ENCODE data around the gene MCFD2. TPM values are rescaled to one million over a fixed set of nuclear protein-coding genes. Genes with fewer than 3 reads are reported as not detected.

Gene MCFD2
- total RNA-seq, 1 donor from 2014 or later = 50.7 TPM

DNA sequence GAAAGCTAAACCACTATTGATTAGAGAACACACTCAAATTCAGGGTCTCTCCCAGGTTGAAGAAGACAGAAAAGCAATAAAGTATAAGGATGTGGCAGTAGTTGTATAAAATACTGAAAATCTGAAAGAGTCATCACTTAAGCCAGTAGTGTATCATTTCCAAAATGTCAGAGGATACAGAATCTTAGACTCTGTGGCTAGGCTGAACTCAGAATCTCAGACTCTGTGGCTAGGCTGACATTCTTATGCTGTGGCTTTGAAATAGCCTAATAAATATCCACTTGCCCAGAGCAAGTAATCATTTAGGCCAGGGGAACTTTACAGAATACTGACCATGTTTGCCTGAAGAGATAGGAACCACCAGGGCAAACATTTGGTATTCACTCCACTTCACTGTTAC is 13.1 kb downstream of the MCFD2 start:
- peaks cover 19% of the 10 kb centered on the region for H3K4me1 Mint-ChIP-seq
- CTCF ChIA-PET = interaction anchor here (1.0 kb wide), 1 partner anchor 14 kb away, joined by 3 read pairs; no protein-coding TSS in a partner anchor

DNA sequence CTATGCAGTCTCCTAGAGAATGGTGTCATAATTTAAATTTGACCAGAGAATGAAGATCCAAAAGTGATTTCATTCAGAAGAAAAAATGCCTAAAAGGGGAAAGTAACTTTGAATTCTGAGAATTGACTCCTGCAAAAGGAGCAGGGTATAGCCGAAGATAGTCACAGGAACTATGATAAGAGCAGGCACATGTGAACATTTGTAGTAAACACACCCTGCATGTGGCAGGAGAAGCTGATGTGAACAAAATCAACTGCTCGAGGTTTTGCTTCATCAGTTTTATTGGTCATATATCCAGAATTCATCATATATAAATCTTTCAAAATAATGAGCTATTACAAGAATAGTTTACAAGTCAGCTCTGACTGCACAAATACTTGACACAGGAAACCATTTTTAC is 14.0 kb downstream of the MCFD2 start:
- Mint-ChIP-seq H3K9me3 (no peaks in the 10 kb centered on the region), H3K4me1 (peaks cover 19% of the 10 kb centered on the region), H3K36me3 (ENCODE audit: low read depth) (peaks cover 41% of the 10 kb centered on the region), H3K27ac (no peak overlapping the region), H3K27me3 (no peaks in the 10 kb centered on the region), H3K4me3 (no peak overlapping the region)
- intact Hi-C loops (cut with micrococcal nuclease) = no loop called here
- ATAC-seq (ENCODE audit: low read depth) = no peak
- ChIA-PET CTCF (interaction anchor here (1.0 kb wide), 1 partner anchor 13 kb away, joined by 3 read pairs; no protein-coding TSS in a partner anchor), POLR2A (no interaction called here)
- DNase-seq = no peak
- TF ChIP-seq, protein P1, sequence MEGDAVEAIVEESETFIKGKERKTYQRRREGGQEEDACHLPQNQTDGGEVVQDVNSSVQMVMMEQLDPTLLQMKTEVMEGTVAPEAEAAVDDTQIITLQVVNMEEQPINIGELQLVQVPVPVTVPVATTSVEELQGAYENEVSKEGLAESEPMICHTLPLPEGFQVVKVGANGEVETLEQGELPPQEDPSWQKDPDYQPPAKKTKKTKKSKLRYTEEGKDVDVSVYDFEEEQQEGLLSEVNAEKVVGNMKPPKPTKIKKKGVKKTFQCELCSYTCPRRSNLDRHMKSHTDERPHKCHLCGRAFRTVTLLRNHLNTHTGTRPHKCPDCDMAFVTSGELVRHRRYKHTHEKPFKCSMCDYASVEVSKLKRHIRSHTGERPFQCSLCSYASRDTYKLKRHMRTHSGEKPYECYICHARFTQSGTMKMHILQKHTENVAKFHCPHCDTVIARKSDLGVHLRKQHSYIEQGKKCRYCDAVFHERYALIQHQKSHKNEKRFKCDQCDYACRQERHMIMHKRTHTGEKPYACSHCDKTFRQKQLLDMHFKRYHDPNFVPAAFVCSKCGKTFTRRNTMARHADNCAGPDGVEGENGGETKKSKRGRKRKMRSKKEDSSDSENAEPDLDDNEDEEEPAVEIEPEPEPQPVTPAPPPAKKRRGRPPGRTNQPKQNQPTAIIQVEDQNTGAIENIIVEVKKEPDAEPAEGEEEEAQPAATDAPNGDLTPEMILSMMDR (IDR thresholded peaks at IDR 0.05) = no peak

More for the DNA sequence above, 13.1 kb downstream of the MCFD2 start:
- intact Hi-C loops (cut with micrococcal nuclease) = no loop called here
- Mint-ChIP-seq H3K4me3 (no peak overlapping the region), H3K36me3 (ENCODE audit: low read depth) (peaks cover 49% of the 10 kb centered on the region), H3K27me3 (no peaks in the 10 kb centered on the region), H3K27ac (peak overlapping the region; percentile 59), H3K9me3 (no peaks in the 10 kb centered on the region)
- POLR2A ChIA-PET = no interaction called here
- DNase-seq (no peak), ATAC-seq (ENCODE audit: low read depth) (no peak)
- TF ChIP-seq, protein P1 (IDR thresholded peaks at IDR 0.05) = no peak

DNA sequence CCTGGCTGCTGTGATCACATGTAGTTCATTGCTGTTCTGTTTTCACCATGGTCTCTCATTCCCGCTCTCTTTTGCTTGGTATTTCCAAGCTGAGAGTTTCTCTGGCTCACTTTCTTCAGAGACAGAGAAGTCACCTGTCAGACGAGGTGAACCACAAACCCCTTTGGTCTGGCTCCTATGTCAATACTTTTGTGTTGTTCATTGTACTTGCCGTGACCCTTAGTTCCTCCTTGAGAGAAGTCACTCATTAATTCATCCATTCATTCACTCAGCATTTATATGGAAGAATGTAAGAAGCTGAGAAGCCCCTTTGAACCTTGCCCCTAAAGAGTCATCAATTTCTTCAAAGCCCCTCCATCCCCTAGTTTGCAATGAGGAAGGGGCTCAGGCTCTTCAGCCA is 15.2 kb downstream of the MCFD2 start:
- ChIA-PET CTCF (no interaction called here), POLR2A (no interaction called here)
- DNase-seq = no peak
- intact Hi-C loops (cut with micrococcal nuclease) = no loop called here
- H3K4me1 Mint-ChIP-seq = peaks cover 19% of the 10 kb centered on the region
- no peak overlapping the region for H3K27ac Mint-ChIP-seq
- no peaks in the 10 kb centered on the region for H3K9me3 Mint-ChIP-seq
- TF ChIP-seq, protein P1 (IDR thresholded peaks at IDR 0.05) = no peak
- no peak for ATAC-seq (ENCODE audit: low read depth)
- H3K27me3 Mint-ChIP-seq = no peaks in the 10 kb centered on the region
- H3K4me3 Mint-ChIP-seq = no peak overlapping the region
- H3K36me3 Mint-ChIP-seq (ENCODE audit: low read depth) = peaks cover 31% of the 10 kb centered on the region

DNA sequence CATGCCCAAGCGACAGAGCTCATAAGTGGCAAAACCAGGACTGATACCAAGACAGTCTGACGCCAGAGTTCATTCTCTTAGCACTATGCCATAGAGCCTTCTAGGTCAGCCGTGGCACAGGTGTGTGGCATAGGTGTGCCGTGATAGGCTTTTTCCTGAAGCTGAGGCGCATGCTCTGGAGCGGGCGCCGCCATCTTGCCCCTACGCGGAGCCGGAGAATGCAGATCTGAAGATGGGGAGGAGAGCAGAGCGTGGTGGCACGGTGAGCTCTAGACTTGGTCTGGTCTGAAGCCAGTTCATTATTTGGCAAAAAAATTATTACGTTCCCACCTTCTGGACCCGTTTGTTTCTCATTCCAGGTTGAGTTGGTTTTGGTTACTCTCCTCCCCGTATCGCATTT is 16.6 kb downstream of the MCFD2 start:
- DNase-seq (no peak), ATAC-seq (ENCODE audit: low read depth) (no peak)
- Mint-ChIP-seq H3K36me3 (ENCODE audit: low read depth) (peaks cover 18% of the 10 kb centered on the region), H3K27ac (no peak overlapping the region), H3K4me1 (peaks cover 19% of the 10 kb centered on the region), H3K9me3 (no peaks in the 10 kb centered on the region), H3K27me3 (no peaks in the 10 kb centered on the region), H3K4me3 (no peak overlapping the region)
- CTCF ChIA-PET = no interaction called here
- TF ChIP-seq, protein P1 (IDR thresholded peaks at IDR 0.05) = no peak
- POLR2A ChIA-PET = interaction anchor here (0.6 kb wide), 1 partner anchor 155 kb away, joined by 6 read pairs; no protein-coding TSS in a partner anchor
- intact Hi-C loops (cut with micrococcal nuclease) = no loop called here

DNA sequence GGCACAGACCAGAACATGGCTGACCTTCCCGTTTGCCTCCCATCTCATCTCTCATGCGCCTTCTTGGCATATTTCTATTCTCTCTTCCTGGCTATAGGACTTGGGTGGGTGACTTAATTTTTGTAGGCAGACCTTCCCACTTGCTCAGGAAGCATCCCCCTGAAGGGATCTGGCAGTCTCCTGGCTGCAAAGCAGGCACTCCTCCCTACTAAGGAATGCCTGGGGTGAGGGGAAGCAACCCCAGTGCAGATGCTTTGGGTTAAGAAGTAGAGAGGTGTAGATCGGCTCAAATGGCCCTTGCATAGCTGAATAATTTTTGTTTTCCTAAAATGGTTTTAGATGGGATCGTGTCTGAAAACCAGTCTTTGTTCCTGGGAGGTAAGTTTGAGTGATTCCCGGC is 17.6 kb downstream of the MCFD2 start:
- Mint-ChIP-seq H3K27me3 (no peaks in the 10 kb centered on the region), H3K4me1 (peaks cover 11% of the 10 kb centered on the region), H3K36me3 (ENCODE audit: low read depth) (peaks cover 9% of the 10 kb centered on the region), H3K9me3 (no peaks in the 10 kb centered on the region), H3K27ac (no peak overlapping the region), H3K4me3 (no peak overlapping the region)
- TF ChIP-seq, protein P1 (IDR thresholded peaks at IDR 0.05) = no peak
- CTCF ChIA-PET = no interaction called here
- ATAC-seq (ENCODE audit: low read depth) = no peak
- intact Hi-C loops (cut with micrococcal nuclease) = no loop called here
- POLR2A ChIA-PET = no interaction called here
- DNase-seq = no peak
